ENCODE results near the gene WDPCP. TPM values are rescaled to one million over a fixed set of nuclear protein-coding genes. Genes with fewer than 3 reads are reported as not detected.
"Not testable (repeated sequence)": the region's sequence is repeated elsewhere in the genome, so short reads cannot be mapped to it uniquely, and the experiment has no call there.

The WDPCP gene
- total RNA-seq, 4 donors from 2014 or later: 6.5 to 41.3 (median 7.4) TPM

DNA sequence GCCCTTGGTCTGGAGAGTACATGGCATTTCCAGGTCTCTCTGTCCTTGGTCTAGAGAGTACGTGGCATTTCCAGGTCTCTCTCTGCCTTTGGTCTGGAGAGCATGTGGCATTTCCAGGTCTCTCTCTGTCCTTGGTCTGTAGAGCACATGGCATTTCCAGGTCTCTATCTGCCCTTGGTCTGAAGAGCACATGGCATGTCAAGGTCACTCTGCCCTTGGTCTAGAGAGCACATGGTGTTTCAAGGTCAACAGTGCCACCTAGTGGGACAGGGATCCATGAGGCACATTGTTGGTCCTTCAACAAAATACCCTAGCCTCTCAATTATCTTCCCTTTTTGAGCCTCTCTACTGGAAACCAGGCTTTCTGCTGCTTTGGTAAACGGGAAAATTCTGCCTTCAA is 287.4 kb downstream of the WDPCP start:
- no peak for TF ChIP-seq POLR2A (IDR thresholded peaks at IDR 0.05)
- TF ChIP-seq, protein P1, sequence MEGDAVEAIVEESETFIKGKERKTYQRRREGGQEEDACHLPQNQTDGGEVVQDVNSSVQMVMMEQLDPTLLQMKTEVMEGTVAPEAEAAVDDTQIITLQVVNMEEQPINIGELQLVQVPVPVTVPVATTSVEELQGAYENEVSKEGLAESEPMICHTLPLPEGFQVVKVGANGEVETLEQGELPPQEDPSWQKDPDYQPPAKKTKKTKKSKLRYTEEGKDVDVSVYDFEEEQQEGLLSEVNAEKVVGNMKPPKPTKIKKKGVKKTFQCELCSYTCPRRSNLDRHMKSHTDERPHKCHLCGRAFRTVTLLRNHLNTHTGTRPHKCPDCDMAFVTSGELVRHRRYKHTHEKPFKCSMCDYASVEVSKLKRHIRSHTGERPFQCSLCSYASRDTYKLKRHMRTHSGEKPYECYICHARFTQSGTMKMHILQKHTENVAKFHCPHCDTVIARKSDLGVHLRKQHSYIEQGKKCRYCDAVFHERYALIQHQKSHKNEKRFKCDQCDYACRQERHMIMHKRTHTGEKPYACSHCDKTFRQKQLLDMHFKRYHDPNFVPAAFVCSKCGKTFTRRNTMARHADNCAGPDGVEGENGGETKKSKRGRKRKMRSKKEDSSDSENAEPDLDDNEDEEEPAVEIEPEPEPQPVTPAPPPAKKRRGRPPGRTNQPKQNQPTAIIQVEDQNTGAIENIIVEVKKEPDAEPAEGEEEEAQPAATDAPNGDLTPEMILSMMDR (IDR thresholded peaks at IDR 0.05): no peak

DNA sequence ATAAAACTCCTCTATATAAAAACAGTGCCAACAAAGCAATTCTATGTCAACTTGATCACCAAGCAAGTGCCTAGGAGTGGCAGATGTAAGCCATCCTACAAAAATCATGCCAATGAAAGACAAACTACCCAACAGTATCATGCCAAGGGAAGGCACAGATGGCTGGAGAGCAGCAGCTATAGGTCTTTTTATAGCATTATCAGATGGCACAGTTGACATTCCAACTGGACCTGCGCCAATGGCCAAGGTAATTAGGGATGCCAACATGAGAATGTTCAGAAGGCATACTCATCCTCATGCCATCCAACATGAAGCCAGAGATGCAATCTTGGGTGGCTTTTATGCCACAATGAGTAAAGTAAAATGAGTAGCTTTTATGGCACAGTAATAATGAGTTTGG is 300.3 kb downstream of the WDPCP start:
- Histone ChIP-seq H3K27me3 (no peaks in the 10 kb centered on the region), H3K4me3 (no peak overlapping the region), H3K4me1 (no peaks in the 10 kb centered on the region), H3K27ac (no peak overlapping the region), H3K36me3 (no peaks in the 10 kb centered on the region), H3K9me3 (no peaks in the 10 kb centered on the region)
- no peak for DNase-seq
- TF ChIP-seq, protein P1 (IDR thresholded peaks at IDR 0.05): no peak
- no peak for TF ChIP-seq POLR2A (IDR thresholded peaks at IDR 0.05)

More for the DNA sequence above, 287.4 kb downstream of the WDPCP start:
- no peak overlapping the region for H3K4me3 ChIP-seq
- no peaks in the 10 kb centered on the region for H3K36me3 ChIP-seq
- no peaks in the 10 kb centered on the region for H3K27me3 ChIP-seq
- H3K27ac ChIP-seq: no peak overlapping the region
- H3K4me1 ChIP-seq: no peaks in the 10 kb centered on the region
- no peak for DNase-seq
- peaks cover 0 to 57% (median 8%) of the 10 kb centered on the region in 4 donors for H3K9me3 ChIP-seq

DNA sequence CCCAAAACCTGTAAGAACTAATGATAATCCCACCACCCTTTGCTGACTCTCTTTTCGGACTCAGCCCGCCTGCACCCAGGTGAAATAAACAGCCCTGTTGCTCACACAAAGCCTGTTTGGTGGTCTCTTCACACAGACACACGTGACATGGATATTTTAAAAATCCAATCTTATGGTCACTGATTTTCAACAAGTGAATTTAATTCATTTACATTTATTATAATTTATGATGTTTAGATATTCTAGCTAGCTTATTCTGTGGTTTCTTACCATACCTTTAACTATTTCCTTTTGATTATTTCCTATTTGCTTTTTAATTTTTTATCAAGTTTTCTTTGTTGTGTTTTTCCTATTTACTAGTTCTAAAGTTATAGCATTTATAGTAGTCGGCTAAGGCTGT is 301.8 kb downstream of the WDPCP start:
- not testable (repeated sequence) for H3K9me3 ChIP-seq, H3K27ac ChIP-seq, H3K36me3 ChIP-seq, H3K4me1 ChIP-seq, H3K27me3 ChIP-seq, DNase-seq, H3K4me3 ChIP-seq

DNA sequence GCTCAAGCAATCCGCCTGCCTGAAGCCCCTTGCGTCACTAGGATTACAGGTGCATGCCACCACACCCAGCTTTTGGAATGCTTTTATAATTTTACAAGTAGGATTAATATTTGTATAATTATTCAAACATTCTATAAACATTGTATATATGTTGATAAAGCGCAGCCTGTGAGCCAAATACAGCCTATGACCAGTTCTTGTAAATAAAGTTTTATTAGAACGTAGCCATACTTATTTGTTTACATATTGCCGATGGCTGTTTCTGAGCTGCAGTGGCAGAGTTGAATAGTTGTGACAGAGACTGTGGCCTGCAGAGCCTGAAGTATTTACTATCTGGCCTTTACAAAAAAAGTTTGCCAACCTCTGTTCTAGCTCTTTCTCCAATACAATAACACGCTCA is 305.0 kb downstream of the WDPCP start:
- Histone ChIP-seq H3K27me3 (no peaks in the 10 kb centered on the region), H3K4me1 (no peaks in the 10 kb centered on the region), H3K4me3 (no peak overlapping the region), H3K9me3 (peaks cover 0 to 7% (median 0%) of the 10 kb centered on the region in 4 donors), H3K36me3 (no peaks in the 10 kb centered on the region), H3K27ac (no peak overlapping the region)
- TF ChIP-seq, protein P1 (IDR thresholded peaks at IDR 0.05): no peak
- no peak for TF ChIP-seq POLR2A (IDR thresholded peaks at IDR 0.05)
- DNase-seq: no peak

DNA sequence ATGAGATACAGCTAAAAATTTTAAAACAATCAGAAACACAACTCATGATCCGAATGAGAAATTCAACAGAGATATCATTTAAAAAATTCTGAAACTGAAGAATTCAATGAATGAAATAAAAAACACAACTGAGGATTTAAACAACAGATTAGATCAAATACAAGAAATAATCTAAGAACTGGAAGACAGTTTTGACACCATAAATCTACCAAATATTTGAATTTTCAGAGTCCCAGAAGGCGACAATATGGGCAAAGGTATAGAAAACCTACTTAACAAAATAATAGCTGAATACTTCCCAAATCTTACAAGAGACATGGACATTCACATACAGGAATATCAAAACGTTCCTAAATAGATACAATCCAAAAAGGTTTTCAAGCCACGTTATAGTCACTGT is 315.7 kb downstream of the WDPCP start:
- Histone ChIP-seq H3K4me3 (no peak overlapping the region), H3K4me1 (no peaks in the 10 kb centered on the region), H3K27me3 (no peaks in the 10 kb centered on the region), H3K9me3 (peaks cover 0 to 16% (median 2%) of the 10 kb centered on the region in 4 donors), H3K27ac (no peak overlapping the region), H3K36me3 (no peaks in the 10 kb centered on the region)
- DNase-seq: no peak
- TF ChIP-seq, protein P1 (IDR thresholded peaks at IDR 0.05): no peak
- no peak for TF ChIP-seq POLR2A (IDR thresholded peaks at IDR 0.05)

DNA sequence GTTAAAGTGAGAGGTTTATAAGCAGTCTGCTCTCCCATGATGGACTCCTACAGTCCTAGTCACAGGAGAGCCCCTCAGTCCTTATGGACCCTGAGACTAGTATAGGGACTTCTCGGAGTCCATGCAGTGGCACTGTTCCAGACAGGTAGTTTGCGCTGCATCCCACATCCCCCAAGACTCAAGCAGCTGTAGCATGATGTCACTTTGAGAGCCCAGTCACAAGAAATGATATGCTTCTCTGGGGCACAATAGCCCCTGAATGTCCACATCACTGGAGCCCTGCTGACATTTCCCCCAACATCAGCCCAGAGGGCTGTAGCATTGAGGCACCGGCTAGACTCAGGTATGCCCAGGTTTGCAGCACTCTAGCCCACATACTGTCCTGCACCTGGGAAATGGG is 317.6 kb downstream of the WDPCP start:
- no peak for DNase-seq
- Histone ChIP-seq H3K4me1 (no peaks in the 10 kb centered on the region), H3K27me3 (no peaks in the 10 kb centered on the region), H3K9me3 (peaks cover 0 to 16% (median 2%) of the 10 kb centered on the region in 4 donors), H3K4me3 (no peak overlapping the region), H3K27ac (no peak overlapping the region), H3K36me3 (no peaks in the 10 kb centered on the region)
- no peak for TF ChIP-seq POLR2A (IDR thresholded peaks at IDR 0.05)
- TF ChIP-seq, protein P1 (IDR thresholded peaks at IDR 0.05): no peak
